Hepatocyte (in vitro differentiated cells): ENCODE data around the gene HNMT. TPM values are rescaled to one million over a fixed set of nuclear protein-coding genes. Genes with fewer than 3 reads are reported as not detected.

Source experiments
- DNase-seq: peaks from one replicate; pipeline ENCODE4 v3.0.0-alpha.2; 2016; ENCODE audit warnings: low spot score
- H2AFZ ChIP-seq: fragments of 200-600 bp; sonication (generic); 2 replicates; pipeline ENCODE4 v1.6.0; 2016; ENCODE audit warnings: antibody characterized with exemption, mild to moderate bottlenecking
- H3K27ac ChIP-seq: fragments of 200-600 bp; sonication (generic); 2 replicates; pipeline ENCODE4 v1.5.1; 2016; ENCODE audit warnings: mild to moderate bottlenecking
- H3K27me3 ChIP-seq: fragments of 200-600 bp; sonication (generic); 2 replicates; pipeline ENCODE4 v1.6.1; 2016
- H3K36me3 ChIP-seq: fragments of 200-600 bp; sonication (generic); replicated peaks from 2 replicates; pipeline ENCODE4 v1.5.1; 2016; ENCODE audit warnings: low read depth; ENCODE audit not compliant: insufficient read depth
- H3K4me1 ChIP-seq: fragments of 200-600 bp; sonication (generic); 2 replicates; pipeline ENCODE4 v1.5.1; 2016; ENCODE audit warnings: mild to moderate bottlenecking, moderate library complexity; ENCODE audit not compliant: insufficient read depth
- H3K4me2 ChIP-seq: fragments of 200-600 bp; sonication (generic); 2 replicates; pipeline ENCODE4 v1.6.0; 2016
- H3K4me3 ChIP-seq: fragments of 200-600 bp; sonication (generic); 2 replicates; pipeline ENCODE4 v1.5.1; 2016; ENCODE audit warnings: mild to moderate bottlenecking
- H3K79me2 ChIP-seq: fragments of 200-600 bp; sonication (generic); 2 replicates; pipeline ENCODE4 v1.6.0; 2017; ENCODE audit warnings: mild to moderate bottlenecking
- H3K9me2 ChIP-seq: fragments of 200-600 bp; sonication (generic); replicated peaks from 2 replicates; pipeline ENCODE4 v1.6.0; 2017; ENCODE audit warnings: mild to moderate bottlenecking; ENCODE audit not compliant: insufficient read depth
- H3K9me3 ChIP-seq: fragments of 200-600 bp; sonication (generic); 2 replicates; pipeline ENCODE4 v1.5.1; 2016; ENCODE audit warnings: low read depth, mild to moderate bottlenecking
- H4K20me1 ChIP-seq: fragments of 200-600 bp; sonication (generic); 2 replicates; pipeline ENCODE4 v1.6.0; 2016; ENCODE audit warnings: mild to moderate bottlenecking; ENCODE audit not compliant: insufficient read depth, poor library complexity, severe bottlenecking
- CTCF ChIP-seq: fragments of 200-600 bp; sonication (generic); IDR thresholded peaks from 2 replicates; pipeline ENCODE4 v1.5.1; 2016; ENCODE audit warnings: antibody characterized with exemption, mild to moderate bottlenecking; ENCODE audit not compliant: poor library complexity
- EZH2 ChIP-seq: fragments of 200-600 bp; sonication (generic); IDR thresholded peaks from 2 replicates; pipeline ENCODE4 v1.6.1; 2016; ENCODE audit warnings: antibody characterized with exemption, mild to moderate bottlenecking, borderline replicate concordance
- EZH2phosphoT487 ChIP-seq: fragments of 200-600 bp; sonication (generic); IDR thresholded peaks from one replicate; pipeline ENCODE4 v1.6.1; 2018; ENCODE audit warnings: antibody characterized with exemption, mild to moderate bottlenecking, low read depth, moderate library complexity; ENCODE audit not compliant: unreplicated experiment, severe bottlenecking
- WGBS: methylation state at CpG from one replicate; pipeline ENCODE4 v1.1.6; 2016; ENCODE audit warnings: low lambda C conversion rate; ENCODE audit errors: missing lambda C conversion rate; 5-methylcytosine and 5-hydroxymethylcytosine counted together
- polyA plus RNA-seq: library from polyadenylated mRNA; unstranded; fragments of >200 nt; fragmentation: Nextera tagmentation; extraction: Ambion mirVana; gene quantifications from 2 replicates; pipeline ENCODE4 v1.2.1, GENCODE V29; 2016
- total RNA-seq: library from RNA; depleted of rRNA; stranded (reverse); fragments of >200 nt; gene quantifications from 2 replicates; pipeline ENCODE4 v1.2.3, GENCODE V29; 2014

Gene HNMT
- total and polyA plus RNA-seq, 2 experiments from 2014 or later, result 23.4 to 26.3 TPM

GRCh38 chr2:137983581-137983980 is 19.3 kb downstream of the HNMT start:
- H3K9me3 ChIP-seq, result no peaks in the 10 kb centered on the region
- no peak overlapping the region for H3K27ac ChIP-seq
- no peak overlapping the region for H3K4me3 ChIP-seq
- no peaks in the 10 kb centered on the region for H3K27me3 ChIP-seq
- no peak overlapping the region for H2AFZ ChIP-seq
- no peak overlapping the region for H3K4me2 ChIP-seq
- H4K20me1 ChIP-seq, result no peaks in the 10 kb centered on the region
- H3K4me1 ChIP-seq, result no peaks in the 10 kb centered on the region
- no peaks in the 10 kb centered on the region for H3K36me3 ChIP-seq
- H3K9me2 ChIP-seq, result no peaks in the 10 kb centered on the region
- DNase-seq, result no peak
- H3K79me2 ChIP-seq, result no peaks in the 10 kb centered on the region
- WGBS, result 56% methylated on average over 3 of the region's 3 CpGs
- TF ChIP-seq EZH2phosphoT487 (no peak), CTCF (no peak), EZH2 (no peak)

- no peaks in the 10 kb centered on the region for H3K9me2 ChIP-seq
- H4K20me1 ChIP-seq, result no peaks in the 10 kb centered on the region
- 85% methylated on average over 1 of the region's 1 CpG for WGBS
- no peaks in the 10 kb centered on the region for H3K4me1 ChIP-seq
- no peaks in the 10 kb centered on the region for H3K79me2 ChIP-seq
- H3K4me2 ChIP-seq, result no peak overlapping the region
- no peak overlapping the region for H3K4me3 ChIP-seq
- no peak for DNase-seq
- no peak overlapping the region for H3K27ac ChIP-seq
- H2AFZ ChIP-seq, result no peak overlapping the region
- no peaks in the 10 kb centered on the region for H3K36me3 ChIP-seq
- H3K27me3 ChIP-seq, result no peaks in the 10 kb centered on the region
- peaks cover 3% of the 10 kb centered on the region for H3K9me3 ChIP-seq
- TF ChIP-seq CTCF (no peak), EZH2 (no peak)
Measured at GRCh38 chr2:137986268-137986667, 22.0 kb downstream of the HNMT start.

GRCh38 chr2:137987011-137987410 is 22.7 kb downstream of the HNMT start:
- no peaks in the 10 kb centered on the region for H3K79me2 ChIP-seq
- no peak overlapping the region for H3K4me3 ChIP-seq
- DNase-seq, result no peak
- H3K9me2 ChIP-seq, result no peaks in the 10 kb centered on the region
- no peak overlapping the region for H3K27ac ChIP-seq
- H3K27me3 ChIP-seq, result no peaks in the 10 kb centered on the region
- H4K20me1 ChIP-seq, result no peaks in the 10 kb centered on the region
- TF ChIP-seq CTCF (no peak), EZH2phosphoT487 (no peak), EZH2 (no peak)
- peaks cover 3% of the 10 kb centered on the region for H3K9me3 ChIP-seq
- no peak overlapping the region for H2AFZ ChIP-seq
- H3K4me1 ChIP-seq, result no peaks in the 10 kb centered on the region
- no peak overlapping the region for H3K4me2 ChIP-seq
- no peaks in the 10 kb centered on the region for H3K36me3 ChIP-seq

GRCh38 chr2:137991078-137991477 is 26.8 kb downstream of the HNMT start:
- H3K9me3 ChIP-seq, result peaks cover 17% of the 10 kb centered on the region

More at GRCh38 chr2:137991078-137991477, 26.8 kb downstream of the HNMT start:
- Histone ChIP-seq H3K4me2 (no peak overlapping the region), H3K9me2 (no peaks in the 10 kb centered on the region), H3K27ac (no peak overlapping the region), H3K27me3 (no peaks in the 10 kb centered on the region), H3K4me1 (no peaks in the 10 kb centered on the region), H3K79me2 (no peaks in the 10 kb centered on the region), H3K4me3 (no peak overlapping the region), H4K20me1 (no peaks in the 10 kb centered on the region), H3K36me3 (no peaks in the 10 kb centered on the region), H2AFZ (no peak overlapping the region)
- no peak for DNase-seq
- TF ChIP-seq CTCF (no peak), EZH2 (no peak), EZH2phosphoT487 (no peak)
